Activated T-cell treated with anti-CD3 and anti-CD28 coated beads, Interleukin-2, amount 50 U/mL, for 48 hours (primary cell): ENCODE measurements around the gene A4GNT.
"Not testable (repeated sequence)": the region's sequence is repeated elsewhere in the genome, so short reads cannot be mapped to it uniquely, and the experiment has no call there.

Experiments
- DNase-seq, 2 experiments: peaks; one replicate each; pipeline ENCODE4 v3.0.0-alpha.2; 2020

The A4GNT gene

GRCh38 chr3:138118612-138119422 is 13.4 kb downstream of the A4GNT start:
- peak; percentile 81 to 82 for DNase-seq

- peak; percentile 47 to 61 for DNase-seq
Measured at GRCh38 chr3:138114988-138115971, 16.9 kb downstream of the A4GNT start, which contains the start of gene DZIP1L. DZIP1L (minus strand) TSS chr3:138115608; CDS start chr3:138103971, 11,637 bp downstream.

GRCh38 chr3:138114431-138114918 is 17.7 kb downstream of the A4GNT start:
- no peak for DNase-seq

GRCh38 chr3:138113326-138113725 is 18.9 kb downstream of the A4GNT start:
- no peak for DNase-seq

- no peak for DNase-seq
Measured at GRCh38 chr3:138112362-138112761, 19.8 kb downstream of the A4GNT start.

GRCh38 chr3:138105598-138105997 is 26.6 kb downstream of the A4GNT start:
- no peak for DNase-seq

GRCh38 chr3:138103466-138103865 is 28.7 kb downstream of the A4GNT start:
- no peak for DNase-seq

- not testable (repeated sequence) for DNase-seq
Measured at GRCh38 chr3:138101351-138101940, 30.7 kb downstream of the A4GNT start.

GRCh38 chr3:138099417-138099816 is 32.8 kb downstream of the A4GNT start:
- DNase-seq, result no peak

- DNase-seq, result peak in 1 of 2 experiments; percentile 39
Measured at GRCh38 chr3:138097192-138098172, 34.7 kb downstream of the A4GNT start.

GRCh38 chr3:138093721-138094120 is 38.5 kb downstream of the A4GNT start:
- no peak for DNase-seq

- DNase-seq, result no peak
Measured at GRCh38 chr3:138092023-138092422, 40.2 kb downstream of the A4GNT start.

- no peak for DNase-seq
Measured at GRCh38 chr3:138089091-138089490, 43.1 kb downstream of the A4GNT start.

GRCh38 chr3:138085745-138086144 is 46.4 kb downstream of the A4GNT start:
- not testable (repeated sequence) for DNase-seq

GRCh38 chr3:138084196-138084595 is 48.0 kb downstream of the A4GNT start:
- DNase-seq, result no peak

- DNase-seq, result no peak
Measured at GRCh38 chr3:138082992-138083386, 49.2 kb downstream of the A4GNT start.

- DNase-seq, result no peak
Measured at GRCh38 chr3:138082085-138082991, 49.9 kb downstream of the A4GNT start.

GRCh38 chr3:138081371-138082084 is 50.7 kb downstream of the A4GNT start:
- DNase-seq, result no peak

- DNase-seq, result no peak
Measured at GRCh38 chr3:138079901-138080300, 52.3 kb downstream of the A4GNT start.

- peak in 1 of 2 experiments; percentile 39 for DNase-seq
Measured at GRCh38 chr3:138078901-138079344, 53.3 kb downstream of the A4GNT start.
